H9 (cell line): ENCODE results near the gene MOB1B. TPM values are rescaled to one million over a fixed set of nuclear protein-coding genes. Genes with fewer than 3 reads are reported as not detected.

ENCODE experiments used
- DNase-seq: peaks from one replicate; pipeline ENCODE4 v3.0.0-alpha.2; 2017
- H2AFZ ChIP-seq: one replicate; pipeline ENCODE4 v1.6.1; 2013; ENCODE audit warnings: mild to moderate bottlenecking, low read length, control low read depth, moderate library complexity
- H2AK5ac ChIP-seq: 2 replicates; pipeline ENCODE4 v1.6.1; 2013; ENCODE audit warnings: low read length, control low read depth, mixed read lengths; ENCODE audit not compliant: insufficient read length
- H2BK120ac ChIP-seq: one replicate; pipeline ENCODE4 v1.6.1; 2013; ENCODE audit warnings: low read depth, mild to moderate bottlenecking, low read length, control low read depth, inconsistent platforms; ENCODE audit not compliant: poor library complexity, severe bottlenecking
- H2BK12ac ChIP-seq: 2 replicates; pipeline ENCODE4 v1.6.1; 2013; ENCODE audit warnings: low read length, control low read depth, mixed read lengths, low read depth; ENCODE audit not compliant: insufficient read length
- H2BK15ac ChIP-seq: 2 replicates; pipeline ENCODE4 v1.6.1; 2013; ENCODE audit warnings: low read depth, low read length, control low read depth
- H2BK20ac ChIP-seq: one replicate; pipeline ENCODE4 v1.6.1; 2013; ENCODE audit warnings: low read depth, mild to moderate bottlenecking, low read length, control low read depth, inconsistent platforms; ENCODE audit not compliant: poor library complexity, severe bottlenecking
- H2BK5ac ChIP-seq: 2 replicates; pipeline ENCODE4 v1.6.1; 2013; ENCODE audit warnings: low read length, control low read depth, mixed read lengths; ENCODE audit not compliant: insufficient read length
- H3K14ac ChIP-seq: 2 replicates; pipeline ENCODE4 v1.6.1; 2013; ENCODE audit warnings: low read length, control low read depth; ENCODE audit not compliant: insufficient read depth
- H3K18ac ChIP-seq: 2 replicates; pipeline ENCODE4 v1.6.1; 2013; ENCODE audit warnings: low read depth, mild to moderate bottlenecking, mixed read lengths, low read length, control low read depth; ENCODE audit not compliant: insufficient read length
- H3K23ac ChIP-seq: 2 replicates; pipeline ENCODE4 v1.6.1; 2013; ENCODE audit warnings: low read length, control low read depth, mixed read lengths, low read depth; ENCODE audit not compliant: insufficient read length
- H3K23me2 ChIP-seq: 2 replicates; pipeline ENCODE4 v1.6.1; 2013; ENCODE audit warnings: low read depth, mild to moderate bottlenecking, mixed read lengths, low read length, control low read depth; ENCODE audit not compliant: insufficient read length, poor library complexity, severe bottlenecking
- H3K27ac ChIP-seq: 2 replicates; pipeline ENCODE4 v1.5.1; 2013; ENCODE audit warnings: low read length, control low read depth, mixed read lengths, low read depth; ENCODE audit not compliant: insufficient read length
- H3K27me3 ChIP-seq: 2 replicates; pipeline ENCODE4 v1.6.1; 2013; ENCODE audit warnings: low read length, control low read depth, inconsistent platforms; ENCODE audit not compliant: insufficient read depth
- H3K4ac ChIP-seq: 2 replicates; pipeline ENCODE4 v1.6.1; 2013; ENCODE audit warnings: low read depth, mild to moderate bottlenecking, control low read depth, inconsistent platforms, low read length, moderate library complexity
- H3K4me1 ChIP-seq: 2 replicates; pipeline ENCODE4 v1.6.1; 2013; ENCODE audit warnings: low read length, control low read depth, inconsistent platforms; ENCODE audit not compliant: insufficient read depth
- H3K4me2 ChIP-seq: 2 replicates; pipeline ENCODE4 v1.6.1; 2013; ENCODE audit warnings: low read length, control low read depth, mixed read lengths; ENCODE audit not compliant: insufficient read length, insufficient read depth
- H3K56ac ChIP-seq: 2 replicates; pipeline ENCODE4 v1.6.1; 2013; ENCODE audit warnings: low read depth, mild to moderate bottlenecking, mixed read lengths, low read length, control low read depth; ENCODE audit not compliant: insufficient read length
- H3K79me1 ChIP-seq: 2 replicates; pipeline ENCODE4 v1.6.1; 2013; ENCODE audit warnings: low read depth, mild to moderate bottlenecking, moderate library complexity, low read length, control low read depth, inconsistent platforms; ENCODE audit not compliant: insufficient read depth, poor library complexity, severe bottlenecking
- H3K79me2 ChIP-seq: 2 replicates; pipeline ENCODE4 v1.6.1; 2013; ENCODE audit warnings: low read length, control low read depth, inconsistent platforms; ENCODE audit not compliant: insufficient read depth
- H3K9ac ChIP-seq: 2 replicates; pipeline ENCODE4 v1.6.1; 2013; ENCODE audit warnings: low read length, control low read depth, mixed read lengths; ENCODE audit not compliant: insufficient read length; ENCODE audit errors: extremely low read depth
- H3K9me3 ChIP-seq: one replicate; pipeline ENCODE4 v1.6.1; 2013; ENCODE audit warnings: low read depth, low read length, inconsistent platforms; ENCODE audit not compliant: control insufficient read depth
- H3T11ph ChIP-seq: one replicate; pipeline ENCODE4 v1.6.1; 2013; ENCODE audit warnings: mild to moderate bottlenecking, low read length, control low read depth, inconsistent platforms
- H4K20me1 ChIP-seq: one replicate; pipeline ENCODE4 v1.6.1; 2013; ENCODE audit not compliant: control insufficient read depth, insufficient read length, insufficient read depth
- H4K5ac ChIP-seq: 2 replicates; pipeline ENCODE4 v1.6.1; 2013; ENCODE audit warnings: low read depth, mild to moderate bottlenecking, mixed read lengths, low read length, control low read depth; ENCODE audit not compliant: insufficient read length
- H4K8ac ChIP-seq: replicated peaks from 2 replicates; pipeline ENCODE4 v1.6.1; 2013; ENCODE audit warnings: low read length, control low read depth, mixed read lengths, low read depth; ENCODE audit not compliant: insufficient read length
- H4K91ac ChIP-seq: 2 replicates; pipeline ENCODE4 v1.6.1; 2013; ENCODE audit warnings: low read depth, mild to moderate bottlenecking, moderate library complexity, mixed read lengths, low read length, control low read depth; ENCODE audit not compliant: insufficient read length
- H3K27ac Mint-ChIP-seq, 3 experiments: 2 replicates in 2 of 3; 3 replicates in 1 of 3; pipeline ENCODE4 v1.8.0; 2020 to 2021; ENCODE audit warnings: mixed read lengths in 3 of 3, mild to moderate bottlenecking in 1 of 3, moderate library complexity in 1 of 3
- H3K27me3 Mint-ChIP-seq: 2 replicates; pipeline ENCODE4 v1.8.0; 2021; ENCODE audit warnings: low read depth, mild to moderate bottlenecking, moderate library complexity, mixed read lengths
- H3K36me3 Mint-ChIP-seq, 3 experiments: 2 replicates in 2 of 3; 3 replicates in 1 of 3; pipeline ENCODE4 v1.8.0; 2020 to 2021; ENCODE audit warnings: low read depth in 3 of 3, mixed read lengths in 3 of 3; ENCODE audit not compliant: insufficient read depth in 1 of 3
- H3K4me1 Mint-ChIP-seq, 2 experiments: 2 replicates each; pipeline ENCODE4 v1.8.0; 2020; ENCODE audit warnings: mixed read lengths in 2 of 2
- H3K4me3 Mint-ChIP-seq, 2 experiments: 2 replicates in 1 of 2; 3 replicates in 1 of 2; pipeline ENCODE4 v1.8.0; 2020 to 2021; ENCODE audit warnings: mild to moderate bottlenecking in 2 of 2, mixed read lengths in 2 of 2, moderate library complexity in 1 of 2
- H3K9me3 Mint-ChIP-seq, 2 experiments: 2 replicates in 1 of 2; 3 replicates in 1 of 2; pipeline ENCODE4 v1.8.0; 2020; ENCODE audit warnings: mild to moderate bottlenecking in 2 of 2, mixed read lengths in 2 of 2, moderate library complexity in 1 of 2
- WGBS: extraction: QIAGEN DNeasy Blood & Tissue Kit; methylation state at CpG from one replicate; pipeline ENCODE4 v1.1.7; 2013; ENCODE audit warnings: missing lambda C conversion rate, low lambda C conversion rate, mixed read lengths; ENCODE audit not compliant: insufficient read length; ENCODE audit errors: extremely low coverage; 5-methylcytosine and 5-hydroxymethylcytosine counted together
- total RNA-seq: library from RNA; stranded (reverse); gene quantifications from 2 replicates; pipeline ENCODE4 v1.2.1, GENCODE V29; 2021
- TF ChIP-seq, protein P1 (sequence below): fragments of 200-600 bp; sonication (generic); conservative IDR thresholded peaks from 3 replicates; pipeline ENCODE4 v1.8.0; 2021; ENCODE audit warnings: antibody characterized with exemption, mild to moderate bottlenecking

Gene MOB1B
- total RNA-seq, 1 experiment from 2014 or later = 30.3 TPM

DNA sequence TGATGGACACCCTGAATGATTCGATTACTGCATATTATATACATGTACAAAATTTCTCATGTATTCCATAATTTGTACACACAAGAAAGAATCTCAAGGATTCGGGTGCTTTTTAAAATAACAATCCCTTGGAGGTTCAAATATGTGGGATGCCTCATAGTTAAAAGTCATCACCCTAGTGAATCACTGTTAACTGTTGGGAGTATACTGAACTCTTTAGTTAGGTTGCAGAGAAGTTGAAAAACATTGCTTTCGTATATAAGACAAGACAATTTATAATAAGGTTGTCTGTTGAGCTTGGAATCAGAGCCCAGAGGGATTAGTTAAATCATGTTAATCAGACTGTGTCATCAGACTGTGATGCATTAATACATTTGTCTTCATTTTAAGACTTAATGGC lies 106.9 kb downstream of the MOB1B start:
- Histone ChIP-seq H3K9me3 (no peaks in the 10 kb centered on the region), H3K4me1 (peaks cover 2% of the 10 kb centered on the region; the same call in 1 of the 2 replicates), H3K23ac (no peak overlapping the region), H2AFZ (no peak overlapping the region), H3K18ac (no peak overlapping the region), H4K20me1 (no peaks in the 10 kb centered on the region), H3K9ac (no peak overlapping the region), H2BK15ac (no peak overlapping the region), H2BK120ac (no peak overlapping the region), H3K14ac (no peak overlapping the region), H2BK20ac (no peak overlapping the region), H3K79me2 (no peaks in the 10 kb centered on the region; the same call in 1 of the 2 replicates), H3K27me3 (no peaks in the 10 kb centered on the region), H4K8ac (no peak overlapping the region), H2BK5ac (no peak overlapping the region), H4K91ac (no peak overlapping the region), H3K4me2 (no peak overlapping the region), H2BK12ac (no peak overlapping the region), H3T11ph (no peak overlapping the region), H4K5ac (no peak overlapping the region), H3K56ac (no peak overlapping the region), H3K4ac (no peak overlapping the region), H3K27ac (no peak overlapping the region), H3K23me2 (no peaks in the 10 kb centered on the region), H2AK5ac (no peak overlapping the region), H3K79me1 (peaks cover 5% of the 10 kb centered on the region)
- H3K4me3 Mint-ChIP-seq = no peak overlapping the region
- TF ChIP-seq, protein P1, sequence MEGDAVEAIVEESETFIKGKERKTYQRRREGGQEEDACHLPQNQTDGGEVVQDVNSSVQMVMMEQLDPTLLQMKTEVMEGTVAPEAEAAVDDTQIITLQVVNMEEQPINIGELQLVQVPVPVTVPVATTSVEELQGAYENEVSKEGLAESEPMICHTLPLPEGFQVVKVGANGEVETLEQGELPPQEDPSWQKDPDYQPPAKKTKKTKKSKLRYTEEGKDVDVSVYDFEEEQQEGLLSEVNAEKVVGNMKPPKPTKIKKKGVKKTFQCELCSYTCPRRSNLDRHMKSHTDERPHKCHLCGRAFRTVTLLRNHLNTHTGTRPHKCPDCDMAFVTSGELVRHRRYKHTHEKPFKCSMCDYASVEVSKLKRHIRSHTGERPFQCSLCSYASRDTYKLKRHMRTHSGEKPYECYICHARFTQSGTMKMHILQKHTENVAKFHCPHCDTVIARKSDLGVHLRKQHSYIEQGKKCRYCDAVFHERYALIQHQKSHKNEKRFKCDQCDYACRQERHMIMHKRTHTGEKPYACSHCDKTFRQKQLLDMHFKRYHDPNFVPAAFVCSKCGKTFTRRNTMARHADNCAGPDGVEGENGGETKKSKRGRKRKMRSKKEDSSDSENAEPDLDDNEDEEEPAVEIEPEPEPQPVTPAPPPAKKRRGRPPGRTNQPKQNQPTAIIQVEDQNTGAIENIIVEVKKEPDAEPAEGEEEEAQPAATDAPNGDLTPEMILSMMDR = no peak
- peaks cover 28 to 31% (median 30%) of the 10 kb centered on the region in 3 experiments for H3K36me3 Mint-ChIP-seq
- H3K27me3 Mint-ChIP-seq = no peaks in the 10 kb centered on the region
- DNase-seq = no peak
- H3K9me3 Mint-ChIP-seq = peaks cover 18% of the 10 kb centered on the region in 2 experiments
- no peak overlapping the region for H3K27ac Mint-ChIP-seq
- no CpG with 5 or more reads among the region's 3 CpGs for WGBS
- peaks cover 19 to 20% of the 10 kb centered on the region in 2 experiments for H3K4me1 Mint-ChIP-seq
